ENCODE data around the gene RASSF7. TPM values are rescaled to one million over a fixed set of nuclear protein-coding genes. Genes with fewer than 3 reads are reported as not detected.

RASSF7 gene
- polyA plus RNA-seq, 1 of the 3 experiments (the other 2 are of a cell fraction) = 19.8 TPM

GRCh38 chr11:535519-536454 lies 25.0 kb upstream of the RASSF7 start, which contains the start of gene HRAS (continued):
- no peak for TF ChIP-seq MEF2A (IDR thresholded peaks at IDR 0.05; ENCODE audit: borderline replicate concordance, low read depth)
- no peak for TF ChIP-seq EZH2phosphoT487 (IDR thresholded peaks at IDR 0.05; ENCODE audit: borderline replicate concordance, low read depth)
- TF ChIP-seq, protein P1, sequence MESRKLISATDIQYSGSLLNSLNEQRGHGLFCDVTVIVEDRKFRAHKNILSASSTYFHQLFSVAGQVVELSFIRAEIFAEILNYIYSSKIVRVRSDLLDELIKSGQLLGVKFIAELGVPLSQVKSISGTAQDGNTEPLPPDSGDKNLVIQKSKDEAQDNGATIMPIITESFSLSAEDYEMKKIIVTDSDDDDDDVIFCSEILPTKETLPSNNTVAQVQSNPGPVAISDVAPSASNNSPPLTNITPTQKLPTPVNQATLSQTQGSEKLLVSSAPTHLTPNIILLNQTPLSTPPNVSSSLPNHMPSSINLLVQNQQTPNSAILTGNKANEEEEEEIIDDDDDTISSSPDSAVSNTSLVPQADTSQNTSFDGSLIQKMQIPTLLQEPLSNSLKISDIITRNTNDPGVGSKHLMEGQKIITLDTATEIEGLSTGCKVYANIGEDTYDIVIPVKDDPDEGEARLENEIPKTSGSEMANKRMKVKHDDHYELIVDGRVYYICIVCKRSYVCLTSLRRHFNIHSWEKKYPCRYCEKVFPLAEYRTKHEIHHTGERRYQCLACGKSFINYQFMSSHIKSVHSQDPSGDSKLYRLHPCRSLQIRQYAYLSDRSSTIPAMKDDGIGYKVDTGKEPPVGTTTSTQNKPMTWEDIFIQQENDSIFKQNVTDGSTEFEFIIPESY (IDR thresholded peaks at IDR 0.05; ENCODE audit: borderline replicate concordance, low read depth) = no peak
- TF ChIP-seq CHD2 (IDR thresholded peaks at IDR 0.05; ENCODE audit: low read length, partially characterized antibody) = peak; percentile 65
- TF ChIP-seq, protein P2, sequence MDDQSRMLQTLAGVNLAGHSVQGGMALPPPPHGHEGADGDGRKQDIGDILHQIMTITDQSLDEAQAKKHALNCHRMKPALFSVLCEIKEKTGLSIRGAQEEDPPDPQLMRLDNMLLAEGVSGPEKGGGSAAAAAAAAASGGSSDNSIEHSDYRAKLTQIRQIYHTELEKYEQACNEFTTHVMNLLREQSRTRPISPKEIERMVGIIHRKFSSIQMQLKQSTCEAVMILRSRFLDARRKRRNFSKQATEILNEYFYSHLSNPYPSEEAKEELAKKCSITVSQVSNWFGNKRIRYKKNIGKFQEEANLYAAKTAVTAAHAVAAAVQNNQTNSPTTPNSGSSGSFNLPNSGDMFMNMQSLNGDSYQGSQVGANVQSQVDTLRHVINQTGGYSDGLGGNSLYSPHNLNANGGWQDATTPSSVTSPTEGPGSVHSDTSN (IDR thresholded peaks at IDR 0.05) = peak; percentile 99

GRCh38 chr11:536841-537621 lies 23.7 kb upstream of the RASSF7 start, which contains the start of gene LRRC56:
LRRC56 (plus strand) TSS chr11:537527; CDS start chr11:540685, 3,158 bp downstream.
- peaks cover 0 to 18% of the 10 kb centered on the region in 2 experiments for H3K36me3 ChIP-seq (replicated peaks in 1 of 2; ENCODE audit: control insufficient read depth in 1 of 2, insufficient read depth in 2 of 2, low read length in 1 of 2)
- H3K9me3 ChIP-seq = no peaks in the 10 kb centered on the region
- peaks cover 15% of the 10 kb centered on the region for H3K79me2 ChIP-seq (ENCODE audit: insufficient read depth)
- no peaks in the 10 kb centered on the region for H3F3A ChIP-seq (replicated peaks; ENCODE audit: insufficient read depth)
- DNase-seq = no peak
- CTCF ChIA-PET = interaction anchor here (1.5 to 1.6 kb wide), 2 partner anchors 18 to 31 kb away, joined by 4 to 12 read pairs; no protein-coding TSS in a partner anchor
- peak within 1 kb of the TSS; percentile 84; the same call in 1 of the 2 replicates for H3K4me2 ChIP-seq
- no peaks in the 10 kb centered on the region for H3K27me3 ChIP-seq (ENCODE audit: insufficient read depth)
- no peak within 1 kb of the TSS for H3K9ac ChIP-seq
- peaks cover 10% of the 10 kb centered on the region; the same call in 1 of the 2 replicates for H4K20me1 ChIP-seq (ENCODE audit: insufficient read depth)
- no peaks in the 10 kb centered on the region for H3K9me2 ChIP-seq
- H3K4me3 ChIP-seq (ENCODE audit: low read depth in 2 of 2, low read length in 1 of 2) = peak within 1 kb of the TSS in 1 of 2 experiments; percentile 68; a peak in 1 of 4 replicates
- POLR2A ChIA-PET = no interaction called here
- no peak for TF ChIP-seq EP300 (IDR thresholded peaks at IDR 0.05; ENCODE audit: borderline replicate concordance in 1 of 2, low read depth in 1 of 2, low read length in 1 of 2)
- TF ChIP-seq, protein P3, sequence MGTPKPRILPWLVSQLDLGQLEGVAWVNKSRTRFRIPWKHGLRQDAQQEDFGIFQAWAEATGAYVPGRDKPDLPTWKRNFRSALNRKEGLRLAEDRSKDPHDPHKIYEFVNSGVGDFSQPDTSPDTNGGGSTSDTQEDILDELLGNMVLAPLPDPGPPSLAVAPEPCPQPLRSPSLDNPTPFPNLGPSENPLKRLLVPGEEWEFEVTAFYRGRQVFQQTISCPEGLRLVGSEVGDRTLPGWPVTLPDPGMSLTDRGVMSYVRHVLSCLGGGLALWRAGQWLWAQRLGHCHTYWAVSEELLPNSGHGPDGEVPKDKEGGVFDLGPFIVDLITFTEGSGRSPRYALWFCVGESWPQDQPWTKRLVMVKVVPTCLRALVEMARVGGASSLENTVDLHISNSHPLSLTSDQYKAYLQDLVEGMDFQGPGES (IDR thresholded peaks at IDR 0.05; ENCODE audit: low read depth, low read length) = no peak
- H2AFZ ChIP-seq (ENCODE audit: low read depth) = peak within 1 kb of the TSS; percentile 2; the same call in 1 of the 2 replicates
- peaks cover 0 to 12% of the 10 kb centered on the region in 2 experiments; a peak in 1 of 4 replicates for H3K4me1 ChIP-seq (ENCODE audit: control insufficient read depth in 1 of 2, insufficient read depth in 2 of 2, low read depth in 1 of 2, low read length in 1 of 2)
- 95% methylated on average over 90 of the region's 93 CpGs for WGBS (ENCODE audit: low lambda C conversion rate)
- no peak within 1 kb of the TSS for H3K27ac ChIP-seq (ENCODE audit: low read depth in 2 of 2, low read length in 1 of 2)
